Dermis lymphatic vessel endothelial cell (primary cell): ENCODE data around the gene MAGEA8. TPM values are rescaled to one million over a fixed set of nuclear protein-coding genes. Genes with fewer than 3 reads are reported as not detected.

Source experiments
- total RNA-seq: library from RNA; depleted of rRNA; stranded (reverse); fragments of >200 nt; gene quantifications from 2 replicates; pipeline ENCODE4 v1.2.1, GENCODE V29; 2014

The MAGEA8 gene, protein sequence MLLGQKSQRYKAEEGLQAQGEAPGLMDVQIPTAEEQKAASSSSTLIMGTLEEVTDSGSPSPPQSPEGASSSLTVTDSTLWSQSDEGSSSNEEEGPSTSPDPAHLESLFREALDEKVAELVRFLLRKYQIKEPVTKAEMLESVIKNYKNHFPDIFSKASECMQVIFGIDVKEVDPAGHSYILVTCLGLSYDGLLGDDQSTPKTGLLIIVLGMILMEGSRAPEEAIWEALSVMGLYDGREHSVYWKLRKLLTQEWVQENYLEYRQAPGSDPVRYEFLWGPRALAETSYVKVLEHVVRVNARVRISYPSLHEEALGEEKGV
- total RNA-seq: not detected in 2 replicates

GRCh38 chrX:149881081-149881711 lies at the start of gene MAGEA8:
Gene MAGEA8, plus strand, starts transcription at chrX:149881183. Its CDS starts 3,090 bp downstream, at chrX:149884273.

DNA sequence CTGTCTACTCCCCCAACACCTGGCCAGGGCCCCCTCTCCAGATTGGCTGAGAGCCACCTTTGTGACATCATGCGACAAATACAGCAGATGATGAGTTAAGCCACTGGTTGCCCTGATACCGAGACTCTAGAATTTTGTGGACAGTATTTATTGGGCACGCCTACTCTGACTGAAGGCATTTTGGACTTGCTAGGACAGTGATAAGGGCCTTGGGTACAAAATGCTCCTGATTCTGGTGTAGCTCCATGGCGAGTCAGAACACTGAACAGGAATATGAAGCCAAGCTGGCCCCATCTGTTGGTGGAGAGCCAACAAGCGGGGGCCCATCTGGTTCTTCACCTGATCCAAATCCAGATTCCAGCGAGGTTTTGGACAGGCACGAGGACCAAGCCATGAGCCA lies 48.4 kb downstream of the MAGEA8 start, which contains the start of gene HSFX4:
TSS of gene HSFX4 (plus strand) at position 174 of the 400 bp plus-strand sequence. CDS start at position 246, 72 bp downstream.

Other genes starting within 250 kb of the MAGEA8 start
- 24.8 and 25.7 TPM in 2 replicates for gene TMEM185A, start 249.4 kb upstream of the MAGEA8 start, total RNA-seq
- gene MAGEA11, start 169.1 kb upstream of the MAGEA8 start, total RNA-seq: not detected in 2 replicates
- gene HSFX1, start 107.1 kb upstream of the MAGEA8 start, total RNA-seq: 0.43 and 0.69 TPM in 2 replicates
- gene MAGEA9, start 99.3 kb upstream of the MAGEA8 start, total RNA-seq: not detected in 2 replicates
- gene HSFX4, start 48.4 kb downstream of the MAGEA8 start, total RNA-seq: not detected in 2 replicates
- 12.7 and 14.5 TPM in 2 replicates for gene EOLA2, start 57.3 kb downstream of the MAGEA8 start, total RNA-seq